ENCODE data around the gene MYO9B. TPM values are rescaled to one million over a fixed set of nuclear protein-coding genes. Genes with fewer than 3 reads are reported as not detected.
"Not testable (repeated sequence)": the region's sequence is repeated elsewhere in the genome, so short reads cannot be mapped to it uniquely, and the experiment has no call there.

MYO9B gene
- total RNA-seq, 1 experiment from 2014 or later = 79.4 TPM

DNA sequence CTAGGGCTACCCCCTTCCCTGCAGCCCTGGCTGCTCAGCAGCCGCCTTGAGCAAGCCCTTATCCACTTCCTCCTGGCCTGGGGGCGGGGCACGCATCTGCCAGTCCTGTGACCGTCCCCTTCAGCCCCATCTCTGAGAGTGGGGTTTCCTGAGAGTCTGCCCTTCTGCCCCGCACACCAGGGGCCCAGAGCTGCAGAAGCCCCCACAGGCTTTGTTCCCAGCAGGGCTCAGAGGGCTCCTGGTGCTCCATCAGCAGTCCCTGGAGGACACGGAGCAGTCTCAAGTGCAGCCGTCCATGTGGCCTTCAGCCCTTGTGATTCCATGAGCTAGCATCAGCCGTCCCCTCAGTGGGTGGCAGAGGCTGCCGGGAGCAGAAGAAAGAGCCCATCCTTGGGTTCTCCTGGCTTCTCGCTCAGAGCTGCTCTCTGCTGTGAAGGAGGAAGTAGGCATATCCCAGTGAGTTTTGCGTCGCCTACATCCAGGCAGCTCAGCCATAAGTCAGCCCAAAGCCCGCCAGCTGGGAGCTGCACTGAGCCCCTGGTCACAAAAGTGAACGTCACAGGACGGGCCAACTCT, 16.3 kb downstream of the MYO9B start:
- ATAC-seq (no peak), DNase-seq (ENCODE audit: low read depth, low spot score) (no peak)
- H3K36me3 ChIP-seq (ENCODE audit: control insufficient read depth, insufficient read depth, low read length) = no peaks in the 10 kb centered on the region; the same call in 1 of the 2 replicates
- no peak overlapping the region for H3K27ac ChIP-seq (ENCODE audit: low read length)
- POLR2A ChIA-PET = no interaction called here
- no peaks in the 10 kb centered on the region for H3K27me3 ChIP-seq (ENCODE audit: control insufficient read depth, insufficient read depth, low read length)
- BruUV-seq (replicated peaks) = no TSS peak
- CTCF ChIA-PET = no interaction called here
- H3K9me3 ChIP-seq (ENCODE audit: control insufficient read depth, insufficient read depth, low read depth, low read length) = no peaks in the 10 kb centered on the region
- in situ Hi-C loops (cut with HindIII; ENCODE audit: low pct_unique_long_range_greater_than_20kb, low sequenced_read_pairs) (no loop called here), intact Hi-C loops (cut with micrococcal nuclease; ENCODE audit: unreplicated experiment) (no loop called here)
- H3K4me1 ChIP-seq (ENCODE audit: control insufficient read depth, insufficient read depth, low read length) = peaks cover 8% of the 10 kb centered on the region
- no peak for TF ChIP-seq POLR2AphosphoS5 (IDR thresholded peaks at IDR 0.05; ENCODE audit: low read depth, low read length)
- TF ChIP-seq, protein P1, sequence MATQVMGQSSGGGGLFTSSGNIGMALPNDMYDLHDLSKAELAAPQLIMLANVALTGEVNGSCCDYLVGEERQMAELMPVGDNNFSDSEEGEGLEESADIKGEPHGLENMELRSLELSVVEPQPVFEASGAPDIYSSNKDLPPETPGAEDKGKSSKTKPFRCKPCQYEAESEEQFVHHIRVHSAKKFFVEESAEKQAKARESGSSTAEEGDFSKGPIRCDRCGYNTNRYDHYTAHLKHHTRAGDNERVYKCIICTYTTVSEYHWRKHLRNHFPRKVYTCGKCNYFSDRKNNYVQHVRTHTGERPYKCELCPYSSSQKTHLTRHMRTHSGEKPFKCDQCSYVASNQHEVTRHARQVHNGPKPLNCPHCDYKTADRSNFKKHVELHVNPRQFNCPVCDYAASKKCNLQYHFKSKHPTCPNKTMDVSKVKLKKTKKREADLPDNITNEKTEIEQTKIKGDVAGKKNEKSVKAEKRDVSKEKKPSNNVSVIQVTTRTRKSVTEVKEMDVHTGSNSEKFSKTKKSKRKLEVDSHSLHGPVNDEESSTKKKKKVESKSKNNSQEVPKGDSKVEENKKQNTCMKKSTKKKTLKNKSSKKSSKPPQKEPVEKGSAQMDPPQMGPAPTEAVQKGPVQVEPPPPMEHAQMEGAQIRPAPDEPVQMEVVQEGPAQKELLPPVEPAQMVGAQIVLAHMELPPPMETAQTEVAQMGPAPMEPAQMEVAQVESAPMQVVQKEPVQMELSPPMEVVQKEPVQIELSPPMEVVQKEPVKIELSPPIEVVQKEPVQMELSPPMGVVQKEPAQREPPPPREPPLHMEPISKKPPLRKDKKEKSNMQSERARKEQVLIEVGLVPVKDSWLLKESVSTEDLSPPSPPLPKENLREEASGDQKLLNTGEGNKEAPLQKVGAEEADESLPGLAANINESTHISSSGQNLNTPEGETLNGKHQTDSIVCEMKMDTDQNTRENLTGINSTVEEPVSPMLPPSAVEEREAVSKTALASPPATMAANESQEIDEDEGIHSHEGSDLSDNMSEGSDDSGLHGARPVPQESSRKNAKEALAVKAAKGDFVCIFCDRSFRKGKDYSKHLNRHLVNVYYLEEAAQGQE (IDR thresholded peaks at IDR 0.05; ENCODE audit: insufficient read depth in 1 of 2, low read depth in 2 of 2, low read length in 1 of 2) = no peak
- no peak for TF ChIP-seq TCF7L2 (IDR thresholded peaks at IDR 0.05; ENCODE audit: low read depth, low read length)
- no peak overlapping the region for H3K4me3 ChIP-seq (ENCODE audit: low read depth in 2 of 2, low read length in 2 of 2)

DNA sequence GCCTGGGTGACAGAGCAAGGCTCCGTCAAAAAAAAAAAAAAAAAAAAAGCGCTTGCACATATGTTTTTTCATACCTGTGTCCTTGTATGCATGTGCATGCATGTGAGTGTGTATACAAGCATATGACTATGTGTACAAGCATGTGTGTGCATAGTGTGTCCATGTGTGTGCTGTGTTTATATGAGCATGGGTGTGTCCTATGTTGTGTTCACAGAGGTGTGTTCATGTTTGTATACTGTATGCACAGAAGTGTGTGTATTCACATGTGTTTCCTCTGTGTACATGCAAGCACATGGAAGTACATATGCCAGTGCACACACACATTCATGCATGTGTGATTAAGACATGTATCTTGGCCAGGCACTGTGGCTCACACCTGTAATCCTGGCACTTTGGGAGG, 17.1 kb downstream of the MYO9B start:
- BruUV-seq (replicated peaks) = no TSS peak
- peaks cover 8% of the 10 kb centered on the region for H3K4me1 ChIP-seq (ENCODE audit: control insufficient read depth, insufficient read depth, low read length)
- CTCF ChIA-PET = no interaction called here
- DNase-seq (ENCODE audit: low read depth, low spot score) (no peak), ATAC-seq (no peak)
- no peak for TF ChIP-seq POLR2AphosphoS5 (IDR thresholded peaks at IDR 0.05; ENCODE audit: low read depth, low read length)
- TF ChIP-seq, protein P2, sequence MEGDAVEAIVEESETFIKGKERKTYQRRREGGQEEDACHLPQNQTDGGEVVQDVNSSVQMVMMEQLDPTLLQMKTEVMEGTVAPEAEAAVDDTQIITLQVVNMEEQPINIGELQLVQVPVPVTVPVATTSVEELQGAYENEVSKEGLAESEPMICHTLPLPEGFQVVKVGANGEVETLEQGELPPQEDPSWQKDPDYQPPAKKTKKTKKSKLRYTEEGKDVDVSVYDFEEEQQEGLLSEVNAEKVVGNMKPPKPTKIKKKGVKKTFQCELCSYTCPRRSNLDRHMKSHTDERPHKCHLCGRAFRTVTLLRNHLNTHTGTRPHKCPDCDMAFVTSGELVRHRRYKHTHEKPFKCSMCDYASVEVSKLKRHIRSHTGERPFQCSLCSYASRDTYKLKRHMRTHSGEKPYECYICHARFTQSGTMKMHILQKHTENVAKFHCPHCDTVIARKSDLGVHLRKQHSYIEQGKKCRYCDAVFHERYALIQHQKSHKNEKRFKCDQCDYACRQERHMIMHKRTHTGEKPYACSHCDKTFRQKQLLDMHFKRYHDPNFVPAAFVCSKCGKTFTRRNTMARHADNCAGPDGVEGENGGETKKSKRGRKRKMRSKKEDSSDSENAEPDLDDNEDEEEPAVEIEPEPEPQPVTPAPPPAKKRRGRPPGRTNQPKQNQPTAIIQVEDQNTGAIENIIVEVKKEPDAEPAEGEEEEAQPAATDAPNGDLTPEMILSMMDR (IDR thresholded peaks at IDR 0.05) = no peak
- TF ChIP-seq SIN3A (IDR thresholded peaks at IDR 0.05; ENCODE audit: borderline replicate concordance, insufficient read depth, low read depth, low read length) = no peak
- TF ChIP-seq, protein P1 (IDR thresholded peaks at IDR 0.05; ENCODE audit: insufficient read depth in 1 of 2, low read depth in 2 of 2, low read length in 1 of 2) = no peak
- no peak for TF ChIP-seq TCF7L2 (IDR thresholded peaks at IDR 0.05; ENCODE audit: low read depth, low read length)
- H3K9me3 ChIP-seq (ENCODE audit: control insufficient read depth, insufficient read depth, low read depth, low read length) = no peaks in the 10 kb centered on the region
- no peaks in the 10 kb centered on the region; the same call in 1 of the 2 replicates for H3K36me3 ChIP-seq (ENCODE audit: control insufficient read depth, insufficient read depth, low read length)
- POLR2A ChIA-PET = no interaction called here
- no peak overlapping the region for H3K4me3 ChIP-seq (ENCODE audit: low read depth in 2 of 2, low read length in 2 of 2)
- no peak overlapping the region for H3K27ac ChIP-seq (ENCODE audit: low read length)
- no peaks in the 10 kb centered on the region for H3K27me3 ChIP-seq (ENCODE audit: control insufficient read depth, insufficient read depth, low read length)
- intact Hi-C loops (cut with micrococcal nuclease; ENCODE audit: unreplicated experiment) = no loop called here
- in situ Hi-C loops (cut with HindIII; ENCODE audit: low pct_unique_long_range_greater_than_20kb, low sequenced_read_pairs) = no loop called here

DNA sequence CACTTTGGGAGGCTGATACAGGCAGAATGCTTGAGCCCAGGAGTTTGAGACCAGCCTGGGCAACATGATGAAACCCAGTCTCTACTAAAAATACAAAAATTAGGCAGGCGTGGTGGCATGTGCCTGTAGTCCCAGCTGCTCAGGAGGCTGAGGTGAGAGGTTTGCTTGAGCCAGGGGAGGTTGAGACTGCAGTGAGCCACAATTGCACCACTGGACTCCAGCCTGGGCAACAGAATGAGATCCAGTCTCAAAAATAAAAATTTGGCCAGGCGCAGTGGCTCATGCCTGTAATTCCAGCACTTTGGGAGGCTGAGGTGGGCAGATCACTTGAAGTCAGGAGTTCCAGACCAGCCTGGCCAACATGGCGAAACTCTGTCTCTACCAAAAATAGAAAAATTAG, 19.1 kb downstream of the MYO9B start:
- H3K27ac ChIP-seq (ENCODE audit: low read length); ATAC-seq; H3K27me3 ChIP-seq (ENCODE audit: control insufficient read depth, insufficient read depth, low read length); H3K4me3 ChIP-seq (ENCODE audit: low read depth in 2 of 2, low read length in 2 of 2); DNase-seq (ENCODE audit: low read depth, low spot score); in situ Hi-C loops (cut with HindIII; ENCODE audit: low pct_unique_long_range_greater_than_20kb, low sequenced_read_pairs); CTCF ChIA-PET; intact Hi-C loops (cut with micrococcal nuclease; ENCODE audit: unreplicated experiment); H3K9me3 ChIP-seq (ENCODE audit: control insufficient read depth, insufficient read depth, low read depth, low read length); H3K36me3 ChIP-seq (ENCODE audit: control insufficient read depth, insufficient read depth, low read length); BruUV-seq (replicated peaks); H3K4me1 ChIP-seq (ENCODE audit: control insufficient read depth, insufficient read depth, low read length): not testable (repeated sequence)
- POLR2A ChIA-PET = interaction anchor here (0.6 kb wide), 1 partner anchor 602 kb away, joined by 7 read pairs; no protein-coding TSS in a partner anchor

Measured in Panc1 (cell line).